Transverse colon (tissue), 3 donors: Measurements from ENCODE around the gene CORO2B.

Experiments
- POLR2A ChIP-seq: fragments of 450-650 bp; IDR thresholded peaks from one replicate; pipeline ENCODE4 v1.6.1; 2016; ENCODE audit warnings: antibody characterized with exemption, mild to moderate bottlenecking, moderate library complexity
- TF ChIP-seq, protein P1 (sequence below), 5 experiments: fragments of 200-600 bp in 3 of 5; fragments of 450-650 bp in 2 of 5; sonication (generic) in 3 of 5; IDR thresholded peaks; 1 replicate in 2 of 5; 2 replicates in 3 of 5; pipeline ENCODE4 v1.5.1; 2016 to 2017; ENCODE audit warnings: antibody characterized with exemption in 5 of 5, inconsistent platforms in 3 of 5, mild to moderate bottlenecking in 2 of 5, moderate library complexity in 1 of 5

DNA sequence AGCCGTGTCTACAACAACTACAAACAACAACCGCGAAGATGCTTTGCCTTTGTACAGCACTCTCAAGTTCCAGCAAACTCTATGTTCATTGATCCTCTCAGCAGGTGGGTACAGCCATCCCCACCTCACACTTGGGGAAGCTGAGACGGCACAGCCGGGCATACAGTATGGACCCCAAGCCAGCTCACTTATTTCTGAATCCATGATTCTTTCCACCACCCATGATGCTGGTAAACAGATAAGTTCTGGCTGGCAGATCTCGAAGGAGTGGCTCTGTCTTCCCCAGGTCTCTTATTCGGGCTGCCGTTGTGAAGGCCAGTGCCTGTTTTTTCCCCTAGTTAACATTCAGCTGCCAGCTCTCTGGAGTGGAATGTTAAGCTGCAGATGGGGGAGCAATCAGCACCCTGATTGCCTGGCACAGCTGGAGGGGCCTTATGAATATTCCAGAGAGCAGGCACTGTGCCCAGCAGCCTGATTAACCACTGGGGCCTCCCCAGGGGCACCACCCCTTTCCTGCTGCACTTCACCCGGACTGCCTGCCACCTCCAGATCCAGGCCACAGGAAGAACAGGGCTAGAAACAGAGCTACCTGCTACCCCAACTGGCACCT, 73.2 kb downstream of the CORO2B start:
- no peak for TF ChIP-seq POLR2A
- TF ChIP-seq, protein P1, sequence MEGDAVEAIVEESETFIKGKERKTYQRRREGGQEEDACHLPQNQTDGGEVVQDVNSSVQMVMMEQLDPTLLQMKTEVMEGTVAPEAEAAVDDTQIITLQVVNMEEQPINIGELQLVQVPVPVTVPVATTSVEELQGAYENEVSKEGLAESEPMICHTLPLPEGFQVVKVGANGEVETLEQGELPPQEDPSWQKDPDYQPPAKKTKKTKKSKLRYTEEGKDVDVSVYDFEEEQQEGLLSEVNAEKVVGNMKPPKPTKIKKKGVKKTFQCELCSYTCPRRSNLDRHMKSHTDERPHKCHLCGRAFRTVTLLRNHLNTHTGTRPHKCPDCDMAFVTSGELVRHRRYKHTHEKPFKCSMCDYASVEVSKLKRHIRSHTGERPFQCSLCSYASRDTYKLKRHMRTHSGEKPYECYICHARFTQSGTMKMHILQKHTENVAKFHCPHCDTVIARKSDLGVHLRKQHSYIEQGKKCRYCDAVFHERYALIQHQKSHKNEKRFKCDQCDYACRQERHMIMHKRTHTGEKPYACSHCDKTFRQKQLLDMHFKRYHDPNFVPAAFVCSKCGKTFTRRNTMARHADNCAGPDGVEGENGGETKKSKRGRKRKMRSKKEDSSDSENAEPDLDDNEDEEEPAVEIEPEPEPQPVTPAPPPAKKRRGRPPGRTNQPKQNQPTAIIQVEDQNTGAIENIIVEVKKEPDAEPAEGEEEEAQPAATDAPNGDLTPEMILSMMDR (IDR thresholded peaks at IDR 0.05): no peak
